Tibial nerve (tissue), 4 donors: ENCODE data around the gene NFIB. TPM values are rescaled to one million over a fixed set of nuclear protein-coding genes. Genes with fewer than 3 reads are reported as not detected.
A peak's percentile ranks its signal among the peaks of the same experiment; 100 is the strongest.

Experiments
- DNase-seq, 2 donors: peaks; one replicate each; pipeline ENCODE4 v3.0.0-alpha.2; 2019; ENCODE audit warnings: low spot score in 2 of 2
- H3K27ac ChIP-seq, 4 donors: fragments of 200-600 bp; sonication (generic) in 3 of 4; one replicate each; pipeline ENCODE4 v1.5.1; 2017 to 2019; ENCODE audit warnings: mild to moderate bottlenecking in 1 of 4
- H3K27me3 ChIP-seq, 2 donors: fragments of 200-600 bp; sonication (generic) in 1 of 2; one replicate each; pipeline versions ENCODE4 v1.5.1 to v1.6.0; 2017 to 2019
- H3K36me3 ChIP-seq, 3 donors: fragments of 200-600 bp; sonication (generic); one replicate each; pipeline ENCODE4 v1.5.1; 2018 to 2019
- H3K4me1 ChIP-seq, 4 donors: fragments of 200-600 bp; sonication (generic) in 3 of 4; one replicate each; pipeline ENCODE4 v1.5.1; 2017 to 2019
- H3K4me3 ChIP-seq, 4 donors: fragments of 200-600 bp; sonication (generic) in 3 of 4; one replicate each; pipeline ENCODE4 v1.5.1; 2017 to 2019; ENCODE audit warnings: mild to moderate bottlenecking in 1 of 4, moderate library complexity in 1 of 4
- H3K9me3 ChIP-seq, 4 donors: fragments of 200-600 bp; sonication (generic) in 3 of 4; one replicate each; pipeline ENCODE4 v1.5.1; 2017 to 2019
- CTCF ChIP-seq, 5 experiments: fragments of 200-600 bp in 3 of 5; fragments of 450-650 bp in 2 of 5; sonication (generic) in 3 of 5; IDR thresholded peaks; one replicate each; pipeline ENCODE4 v1.5.1; 2016 to 2019; ENCODE audit warnings: antibody characterized with exemption in 5 of 5, mild to moderate bottlenecking in 3 of 5, moderate library complexity in 2 of 5
- EP300 ChIP-seq, 2 donors: sonication (generic); formaldehyde crosslinking; IDR thresholded peaks; one replicate each; pipeline ENCODE4 v1.6.1; 2017; ENCODE audit warnings: antibody characterized with exemption in 2 of 2, mild to moderate bottlenecking in 1 of 2
- POLR2A ChIP-seq, 2 donors: fragments of 450-650 bp; IDR thresholded peaks; one replicate each; pipeline ENCODE4 v1.6.1; 2017; ENCODE audit warnings: antibody characterized with exemption in 2 of 2, mild to moderate bottlenecking in 2 of 2, moderate library complexity in 2 of 2
- WGBS, 2 donors: methylation state at CpG; one replicate each; pipeline ENCODE4 v1.1.5; 2018; 5-methylcytosine and 5-hydroxymethylcytosine counted together
- total RNA-seq, 4 donors: library from RNA; depleted of rRNA; stranded (reverse); fragments of >200 nt; gene quantifications; one replicate each; pipeline ENCODE4 v1.1.0, GENCODE V29; 2016

Gene NFIB
- total RNA-seq, 4 donors from 2014 or later: 52.1 to 125 (median 78.1) TPM

GRCh38 chr9:14263707-14264483 lies 50.0 kb downstream of the NFIB start:
- H3K36me3 ChIP-seq: no peaks in the 10 kb centered on the region
- TF ChIP-seq CTCF (IDR thresholded peaks at IDR 0.05) (no peak), EP300 (IDR thresholded peaks at IDR 0.05) (no peak), POLR2A (IDR thresholded peaks at IDR 0.05) (no peak)
- peak overlapping the region in 2 of 4 donors; percentile 2 to 26 for H3K27ac ChIP-seq
- H3K27me3 ChIP-seq: no peaks in the 10 kb centered on the region
- H3K9me3 ChIP-seq: no peaks in the 10 kb centered on the region
- H3K4me3 ChIP-seq: no peak overlapping the region
- H3K4me1 ChIP-seq: peaks cover 0 to 32% (median 0%) of the 10 kb centered on the region in 4 donors
- DNase-seq: no peak
- WGBS, 2 donors: 51 to 57% methylated on average over 7 of the region's 7 CpGs

- H3K27ac ChIP-seq: no peak overlapping the region
- H3K36me3 ChIP-seq: no peaks in the 10 kb centered on the region
- no peak overlapping the region for H3K4me3 ChIP-seq
- no peak for TF ChIP-seq POLR2A (IDR thresholded peaks at IDR 0.05)
- TF ChIP-seq CTCF (IDR thresholded peaks at IDR 0.05): no peak
- no peak for TF ChIP-seq EP300 (IDR thresholded peaks at IDR 0.05)
- H3K27me3 ChIP-seq: no peaks in the 10 kb centered on the region
- no peaks in the 10 kb centered on the region for H3K9me3 ChIP-seq
- DNase-seq: no peak
- 58 to 65% methylated on average over 2 of the region's 2 CpGs for WGBS, 2 donors
- H3K4me1 ChIP-seq: peaks cover 0 to 42% (median 0%) of the 10 kb centered on the region in 4 donors
These were observed 51.1 kb downstream of the NFIB start for GRCh38 chr9:14262827-14263226.

- Histone ChIP-seq H3K4me1 (peaks cover 0 to 54% (median 5%) of the 10 kb centered on the region in 4 donors), H3K36me3 (no peaks in the 10 kb centered on the region), H3K27me3 (no peaks in the 10 kb centered on the region), H3K9me3 (no peaks in the 10 kb centered on the region), H3K4me3 (no peak overlapping the region), H3K27ac (no peak overlapping the region)
- no peak for DNase-seq
- TF ChIP-seq POLR2A (IDR thresholded peaks at IDR 0.05): no peak
- 43 to 63% methylated on average over 2 of the region's 2 CpGs for WGBS, 2 donors
These were observed 52.3 kb downstream of the NFIB start for GRCh38 chr9:14261616-14262015.

GRCh38 chr9:14260101-14260500 lies 53.8 kb downstream of the NFIB start:
- no peaks in the 10 kb centered on the region for H3K36me3 ChIP-seq
- no peak for TF ChIP-seq CTCF (IDR thresholded peaks at IDR 0.05)
- TF ChIP-seq EP300 (IDR thresholded peaks at IDR 0.05): no peak
- TF ChIP-seq POLR2A (IDR thresholded peaks at IDR 0.05): no peak
- DNase-seq: no peak
- H3K9me3 ChIP-seq: no peaks in the 10 kb centered on the region
- WGBS, 2 donors: 89 to 94% methylated on average over 4 of the region's 4 CpGs
- no peak overlapping the region for H3K27ac ChIP-seq
- no peak overlapping the region for H3K4me3 ChIP-seq
- H3K4me1 ChIP-seq: peaks cover 0 to 68% (median 9%) of the 10 kb centered on the region in 4 donors
- H3K27me3 ChIP-seq: no peaks in the 10 kb centered on the region

- no peaks in the 10 kb centered on the region for H3K9me3 ChIP-seq
- DNase-seq: no peak
- peaks cover 0 to 64% (median 9%) of the 10 kb centered on the region in 4 donors for H3K4me1 ChIP-seq
- H3K36me3 ChIP-seq: no peaks in the 10 kb centered on the region
- H3K4me3 ChIP-seq: no peak overlapping the region
- no peaks in the 10 kb centered on the region for H3K27me3 ChIP-seq
- 34 to 37% methylated on average over 4 of the region's 4 CpGs for WGBS, 2 donors
- H3K27ac ChIP-seq: peak overlapping the region in 1 of 4 donors; percentile 45
- no peak for TF ChIP-seq CTCF (IDR thresholded peaks at IDR 0.05)
- no peak for TF ChIP-seq EP300 (IDR thresholded peaks at IDR 0.05)
- TF ChIP-seq POLR2A (IDR thresholded peaks at IDR 0.05): no peak
These were observed 55.2 kb downstream of the NFIB start for GRCh38 chr9:14258660-14259239.
